GM19468 (cell line): ENCODE measurements around the gene ASAP2.

Experiments used
- ATAC-seq: cut with Tn5 transposase; IDR thresholded peaks from one replicate; pipeline ENCODE4 v1.9.1; 2021; ENCODE audit warnings: mild to moderate bottlenecking, moderate library complexity, moderate number of reproducible peaks; ENCODE audit not compliant: unreplicated experiment; ENCODE audit errors: extremely low read depth

Gene ASAP2

GRCh38 chr2:9269695-9270360 is 63.2 kb downstream of the ASAP2 start:
- ATAC-seq = no peak

DNA sequence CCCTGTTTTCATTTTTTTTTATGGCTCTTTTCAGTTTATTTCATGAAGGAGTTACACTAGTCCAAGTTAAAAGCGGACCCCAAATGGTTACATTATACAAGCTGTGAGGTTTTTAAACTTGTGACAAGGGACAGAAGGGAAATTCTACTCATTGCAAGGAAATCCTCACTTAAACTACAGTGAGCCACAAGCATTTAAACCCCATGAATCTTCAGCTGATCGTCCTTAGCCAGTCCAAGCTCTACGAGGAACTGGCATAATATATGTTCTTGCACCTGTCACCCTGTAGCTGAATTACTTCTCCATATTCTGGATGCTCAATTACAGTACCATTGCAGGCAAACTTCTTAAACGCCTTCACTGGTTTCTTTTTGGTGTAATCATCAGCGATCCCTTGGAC is 64.5 kb downstream of the ASAP2 start:
- no peak for ATAC-seq

DNA sequence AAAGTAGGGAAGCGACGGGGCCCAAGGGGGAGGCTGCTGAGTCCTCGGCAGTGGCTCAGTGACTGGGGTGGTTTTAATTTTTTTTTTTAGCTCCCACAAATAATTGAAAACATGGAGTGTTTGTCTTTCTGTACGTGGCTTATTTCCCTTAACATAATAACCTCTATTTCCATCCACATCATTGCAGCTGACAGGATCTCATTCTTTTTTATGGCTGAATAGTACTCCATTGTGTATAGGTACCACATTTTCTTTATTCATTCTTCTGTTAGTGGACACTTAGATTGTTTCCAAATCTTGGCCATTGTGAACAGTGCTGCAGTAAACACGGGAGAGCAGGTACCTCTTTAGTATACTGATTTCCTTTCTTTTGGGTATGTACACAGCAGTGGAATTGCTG is 65.1 kb downstream of the ASAP2 start:
- no peak for ATAC-seq

DNA sequence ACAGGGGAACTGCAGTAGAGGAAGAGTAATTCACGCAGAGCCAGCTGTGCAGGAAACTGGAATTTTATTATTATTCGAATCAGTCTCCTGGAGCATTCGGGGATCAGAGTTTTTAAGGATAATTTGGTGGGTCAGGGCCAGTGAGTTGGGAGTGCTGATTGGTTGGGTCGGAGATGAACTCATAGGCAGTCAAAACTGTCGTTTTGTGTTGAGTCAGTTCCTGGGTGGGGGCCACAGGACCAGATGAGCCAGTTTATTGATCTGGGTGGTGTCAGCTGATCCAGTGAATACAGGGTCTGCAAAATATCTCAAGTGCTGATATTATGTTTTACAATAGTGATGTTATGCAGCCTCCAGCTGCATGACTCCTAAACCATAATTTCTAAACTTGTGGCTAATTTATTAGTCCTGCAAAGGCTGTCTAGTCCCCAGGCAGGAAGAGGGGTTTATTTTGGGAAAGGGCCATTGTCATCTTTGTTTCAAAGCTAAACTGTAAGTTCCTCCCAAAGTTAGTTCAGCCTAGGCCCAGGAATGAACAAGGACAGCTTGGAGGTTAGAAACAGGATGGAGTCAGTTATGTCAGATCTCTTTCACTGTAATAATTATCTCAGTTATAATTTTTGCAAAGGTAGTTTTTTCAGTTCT is 67.0 kb downstream of the ASAP2 start:
- ATAC-seq = no peak

- no peak for ATAC-seq
Observed at GRCh38 chr2:9274701-9275343, 68.2 kb downstream of the ASAP2 start.

- ATAC-seq = no peak
Observed at GRCh38 chr2:9275399-9275798, 68.8 kb downstream of the ASAP2 start.

GRCh38 chr2:9276074-9276473 is 69.5 kb downstream of the ASAP2 start:
- ATAC-seq = no peak

- ATAC-seq = no peak
Observed at GRCh38 chr2:9276901-9277451, 70.4 kb downstream of the ASAP2 start.

- ATAC-seq = no peak
Observed at GRCh38 chr2:9278439-9278838, 71.8 kb downstream of the ASAP2 start.

- no peak for ATAC-seq
Observed at GRCh38 chr2:9279426-9279825, 72.8 kb downstream of the ASAP2 start.

DNA sequence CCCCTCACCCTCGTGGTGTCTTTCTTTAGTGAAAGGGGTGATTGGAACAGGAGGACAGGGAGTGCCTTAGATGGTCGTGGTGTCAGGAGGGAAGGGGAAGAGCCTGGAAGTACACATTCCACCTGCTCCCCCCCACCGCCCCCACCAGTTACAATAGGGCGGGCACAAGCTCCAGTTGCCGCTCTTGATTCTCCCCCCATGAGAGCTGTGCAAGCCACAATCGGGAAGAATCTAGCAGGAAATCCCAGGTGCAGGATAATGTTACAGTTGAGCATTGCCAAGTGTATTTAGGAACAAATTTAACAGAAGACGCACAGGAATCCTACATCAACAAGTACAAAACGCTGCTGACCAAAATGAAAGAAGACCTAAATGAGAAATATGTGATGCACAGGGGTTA is 73.6 kb downstream of the ASAP2 start:
- no peak for ATAC-seq

GRCh38 chr2:9281145-9281544 is 74.5 kb downstream of the ASAP2 start:
- ATAC-seq = no peak

GRCh38 chr2:9282128-9283112 is 75.8 kb downstream of the ASAP2 start:
- no peak for ATAC-seq

DNA sequence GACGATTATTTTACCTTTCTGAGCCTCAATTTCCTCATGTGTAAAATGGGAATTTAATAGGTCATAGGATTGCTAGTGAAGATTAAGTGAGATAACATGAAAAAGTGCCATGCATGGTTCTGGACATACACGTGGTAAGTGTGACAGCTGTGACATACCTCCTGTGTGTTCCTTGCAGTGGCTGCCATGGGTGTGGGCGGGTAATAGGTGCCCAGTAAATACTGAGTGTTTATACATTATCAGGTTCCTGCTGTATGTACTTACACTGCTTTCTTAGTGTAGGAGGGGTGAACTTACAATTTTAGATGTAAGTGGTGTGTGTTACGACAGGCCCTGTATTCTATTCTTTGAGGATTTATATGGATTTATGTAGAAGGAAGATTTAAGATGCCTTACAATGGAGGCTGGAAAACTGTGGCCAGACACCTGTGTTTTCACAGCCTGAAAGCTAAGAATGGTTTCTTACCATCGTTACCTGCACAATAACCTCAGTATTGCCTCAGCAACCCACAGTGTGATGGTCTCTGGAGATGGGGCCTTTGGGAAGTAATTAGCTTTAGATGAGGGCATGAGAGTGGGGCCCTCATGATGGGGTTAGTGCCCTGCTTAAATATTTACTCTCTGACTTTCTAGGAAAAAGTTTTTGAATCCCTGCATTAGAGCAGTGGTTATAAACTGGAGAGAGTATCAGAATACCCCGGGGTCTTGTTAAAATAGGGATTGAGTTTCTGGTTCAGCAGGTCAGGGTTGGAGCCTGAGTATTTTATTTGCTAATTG is 78.1 kb downstream of the ASAP2 start:
- no peak for ATAC-seq

GRCh38 chr2:9285385-9285920 is 78.8 kb downstream of the ASAP2 start:
- ATAC-seq = no peak

DNA sequence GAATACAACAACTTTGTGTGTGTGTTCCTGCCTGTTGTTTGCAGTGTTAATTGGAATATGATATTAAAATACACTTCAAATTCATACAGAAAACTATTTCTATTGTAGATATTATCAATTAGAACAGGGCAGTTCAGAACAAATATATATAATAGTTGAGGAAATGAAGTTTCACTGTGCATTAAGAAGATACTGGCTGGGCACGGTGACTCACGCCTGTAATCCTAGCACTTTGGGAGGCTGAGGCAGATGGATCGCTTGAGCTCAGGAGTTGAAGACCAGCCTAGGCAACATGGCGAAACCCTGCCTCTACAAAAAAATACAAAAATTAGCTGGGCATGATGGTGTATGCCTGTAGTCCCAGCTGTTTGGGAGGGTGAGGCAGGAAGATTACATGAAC is 79.3 kb downstream of the ASAP2 start:
- ATAC-seq = no peak

- ATAC-seq = no peak
Observed at GRCh38 chr2:9286554-9287399, 80.2 kb downstream of the ASAP2 start.

DNA sequence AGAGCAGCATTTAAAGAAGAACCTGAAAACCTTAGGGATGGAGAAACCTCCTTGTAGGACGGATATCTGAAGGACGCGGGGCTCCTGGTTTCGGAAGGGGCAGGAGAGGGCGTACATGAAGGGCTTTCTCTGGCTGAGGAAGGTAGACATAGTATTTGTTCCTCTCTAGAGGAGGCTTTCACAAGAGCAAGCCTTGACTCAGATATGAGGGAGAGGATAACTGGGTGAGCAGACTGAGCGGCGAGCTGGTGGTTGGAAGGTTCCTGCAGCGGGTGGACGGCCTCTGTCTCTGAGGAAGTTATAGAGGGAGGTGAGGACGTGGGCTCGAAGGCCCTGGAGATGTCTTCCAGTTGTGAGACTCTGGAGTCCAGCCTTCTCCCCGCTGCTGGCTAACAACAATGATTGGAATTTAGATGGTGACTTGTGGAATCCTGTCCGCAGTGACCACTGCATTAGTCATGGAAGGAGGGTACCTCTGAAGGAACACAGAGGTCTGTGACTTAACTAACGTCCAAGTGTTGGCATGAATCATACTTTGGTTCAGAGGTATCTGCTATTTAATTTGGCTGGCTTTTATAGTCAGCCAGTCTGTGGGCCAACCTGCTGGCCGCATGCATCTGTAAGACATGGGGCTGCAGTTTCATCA is 80.9 kb downstream of the ASAP2 start:
- ATAC-seq = no peak
